ENCODE results near the gene ZDHHC12. TPM values are rescaled to one million over a fixed set of nuclear protein-coding genes. Genes with fewer than 3 reads are reported as not detected.
A peak's percentile ranks its signal among the peaks of the same experiment; 100 is the strongest.

Gene ZDHHC12
- total and polyA plus RNA-seq, 4 donors, result 24.7 to 48.2 (median 30.3) TPM

- Histone ChIP-seq H3K36me3 (ENCODE audit: control insufficient read depth in 4 of 4, insufficient read depth in 3 of 4, low read depth in 1 of 4, low read length in 3 of 4) (peaks cover 11 to 48% (median 27%) of the 10 kb centered on the region in 4 donors), H3K27ac (ENCODE audit: low read depth in 1 of 2, low read length in 2 of 2) (no peak overlapping the region), H3K9ac (ENCODE audit: low read depth in 1 of 2, low read length in 2 of 2) (no peak overlapping the region), H3K4me1 (ENCODE audit: control insufficient read depth in 4 of 4, insufficient read depth in 4 of 4, low read length in 3 of 4) (no peaks in the 10 kb centered on the region), H3K9me3 (ENCODE audit: control insufficient read depth in 4 of 4, low read length in 3 of 4) (no peaks in the 10 kb centered on the region), H3K27me3 (ENCODE audit: control insufficient read depth in 4 of 4, insufficient read depth in 4 of 4, low read length in 3 of 4) (no peaks in the 10 kb centered on the region), H3K4me3 (ENCODE audit: low read depth in 1 of 3, low read length in 3 of 3) (no peak overlapping the region)
- TF ChIP-seq JUND (IDR thresholded peaks at IDR 0.05), result no peak
- no peak for TF ChIP-seq HNF4G (IDR thresholded peaks at IDR 0.05)
- no peak for TF ChIP-seq FOXA1 (IDR thresholded peaks at IDR 0.05)
- TF ChIP-seq YY1 (IDR thresholded peaks at IDR 0.05), result peak; percentile 92
- TF ChIP-seq ATF3 (IDR thresholded peaks at IDR 0.05), result no peak
- no peak for TF ChIP-seq REST (IDR thresholded peaks at IDR 0.05)
- peak; percentile 88 to 91 for TF ChIP-seq RAD21 (IDR thresholded peaks at IDR 0.05)
- TF ChIP-seq CTCF (IDR thresholded peaks at IDR 0.05; ENCODE audit: low read depth, low read length, missing input control), result peak; percentile 53
- TF ChIP-seq SP1 (IDR thresholded peaks at IDR 0.05), result no peak
- peak; percentile 9 to 33 for TF ChIP-seq HNF4A (conservative IDR thresholded peaks at IDR 0.05)
- TF ChIP-seq TAF1 (conservative IDR thresholded peaks at IDR 0.05), result no peak
- TF ChIP-seq RXRA (IDR thresholded peaks at IDR 0.05), result peak in 1 of 2 donors; percentile 51
- WGBS, result 45% methylated on average over 9 of the region's 9 CpGs
- peak; percentile 79 for DNase-seq (ENCODE audit: low spot score)
Measured at GRCh38 chr9:128733256-128733655, 9.3 kb upstream of the ZDHHC12 start.

GRCh38 chr9:128732576-128732975, 8.6 kb upstream of the ZDHHC12 start:
- Histone ChIP-seq H3K36me3 (ENCODE audit: control insufficient read depth in 4 of 4, insufficient read depth in 3 of 4, low read depth in 1 of 4, low read length in 3 of 4) (peaks cover 11 to 48% (median 27%) of the 10 kb centered on the region in 4 donors), H3K9ac (ENCODE audit: low read depth in 1 of 2, low read length in 2 of 2) (no peak overlapping the region), H3K27me3 (ENCODE audit: control insufficient read depth in 4 of 4, insufficient read depth in 4 of 4, low read length in 3 of 4) (no peaks in the 10 kb centered on the region), H3K9me3 (ENCODE audit: control insufficient read depth in 4 of 4, low read length in 3 of 4) (no peaks in the 10 kb centered on the region), H3K27ac (ENCODE audit: low read depth in 1 of 2, low read length in 2 of 2) (no peak overlapping the region), H3K4me3 (ENCODE audit: low read depth in 1 of 3, low read length in 3 of 3) (no peak overlapping the region), H3K4me1 (ENCODE audit: control insufficient read depth in 4 of 4, insufficient read depth in 4 of 4, low read length in 3 of 4) (no peaks in the 10 kb centered on the region)
- DNase-seq (ENCODE audit: low spot score), result no peak
- 80% methylated on average over 13 of the region's 13 CpGs for WGBS
- TF ChIP-seq YY1 (IDR thresholded peaks at IDR 0.05), result no peak
- no peak for TF ChIP-seq RAD21 (IDR thresholded peaks at IDR 0.05)
- no peak for TF ChIP-seq ATF3 (IDR thresholded peaks at IDR 0.05)
- no peak for TF ChIP-seq HNF4G (IDR thresholded peaks at IDR 0.05)
- no peak for TF ChIP-seq REST (IDR thresholded peaks at IDR 0.05)
- TF ChIP-seq FOXA2 (IDR thresholded peaks at IDR 0.05), result no peak
- no peak for TF ChIP-seq TAF1 (conservative IDR thresholded peaks at IDR 0.05)
- no peak for TF ChIP-seq EGR1 (IDR thresholded peaks at IDR 0.05; ENCODE audit: low read depth in 2 of 2)
- no peak for TF ChIP-seq HNF4A (conservative IDR thresholded peaks at IDR 0.05)
- TF ChIP-seq FOXA1 (IDR thresholded peaks at IDR 0.05), result no peak
- TF ChIP-seq RXRA (IDR thresholded peaks at IDR 0.05), result no peak
- TF ChIP-seq MAX (IDR thresholded peaks at IDR 0.05), result no peak
- TF ChIP-seq CTCF (IDR thresholded peaks at IDR 0.05; ENCODE audit: low read depth, low read length, missing input control), result no peak
- TF ChIP-seq ZBTB33 (IDR thresholded peaks at IDR 0.05), result no peak

Data from liver (tissue), 9 donors.